Ovary (tissue), 9 donors: ENCODE results near the gene GON4L. TPM values are rescaled to one million over a fixed set of nuclear protein-coding genes. Genes with fewer than 3 reads are reported as not detected.

Experiments used
- DNase-seq, 5 donors: peaks; one replicate each; pipeline ENCODE4 v3.0.0-alpha.2; 2019 to 2020
- H3K27ac ChIP-seq, 2 donors: fragments of 200-600 bp; one replicate each; pipeline versions ENCODE4 v1.5.1 to v1.8.0; 2019 to 2022
- H3K27me3 ChIP-seq: fragments of 200-600 bp; one replicate; pipeline ENCODE4 v1.8.0; 2022
- H3K36me3 ChIP-seq: fragments of 200-600 bp; sonication (generic); one replicate; pipeline ENCODE4 v1.5.1; 2019
- H3K4me1 ChIP-seq: one replicate; pipeline ENCODE4 v1.8.1; 2013; ENCODE audit warnings: mild to moderate bottlenecking, moderate library complexity; ENCODE audit not compliant: insufficient read depth
- H3K4me3 ChIP-seq: fragments of 200-600 bp; sonication (generic); one replicate; pipeline ENCODE4 v1.5.1; 2017
- H3K9me3 ChIP-seq, 2 donors: fragments of 200-600 bp in 1 of 2; sonication (generic) in 1 of 2; one replicate each; pipeline versions ENCODE4 v1.5.1 to v1.8.1; 2013 to 2019; ENCODE audit warnings: mild to moderate bottlenecking in 1 of 2, moderate library complexity in 1 of 2
- CTCF ChIP-seq, 3 donors: fragments of 450-650 bp in 2 of 3; fragments of 200-600 bp in 1 of 3; IDR thresholded peaks; one replicate each; pipeline versions ENCODE4 v1.5.1 to v1.8.0; 2016 to 2022; ENCODE audit warnings: antibody characterized with exemption in 3 of 3, mild to moderate bottlenecking in 1 of 3
- EP300 ChIP-seq: sonication (generic); formaldehyde crosslinking; IDR thresholded peaks from one replicate; pipeline ENCODE4 v1.6.1; 2017; ENCODE audit warnings: antibody characterized with exemption
- POLR2A ChIP-seq: fragments of 450-650 bp; IDR thresholded peaks from one replicate; pipeline ENCODE4 v1.6.1; 2017; ENCODE audit warnings: antibody characterized with exemption, mild to moderate bottlenecking, moderate library complexity
- WGBS, 3 donors: extraction: QIAGEN DNeasy Blood & Tissue Kit in 1 of 3; methylation state at CpG; one replicate each; pipeline versions ENCODE4 v1.1.5 to v1.1.7; 2013 to 2017; 5-methylcytosine and 5-hydroxymethylcytosine counted together
- intact Hi-C, 4 donors: fragments of 100-400 bp; cut with DNase I; formaldehyde crosslinking; loops; one replicate each; pipeline versions ENCODE4 v1.11.0 to v1.15.1; 2022 to 2023
- polyA plus RNA-seq, 2 donors: library from polyadenylated mRNA; stranded (reverse); fragments of 200-250 nt in 1 of 2; fragments of 350-450 nt in 1 of 2; fragmentation: Illumina TruSeq in 1 of 2; extraction: RNeasy Lipid Tissue Mini Kit (QIAGEN cat#74804) in 1 of 2; gene quantifications; one replicate each; pipeline ENCODE4 v1.2.3, GENCODE V29; 2013 to 2014
- total RNA-seq, 7 donors: library from RNA; depleted of rRNA in 2 of 7; stranded (reverse); fragments of >200 nt in 2 of 7; fragmentation: NEBNext Ultra II Directional in 3 of 7; extraction: Animal tissue kit (Norgen Biotek cat#: 25700) in 3 of 7; gene quantifications; one replicate each; pipeline versions ENCODE4 v1.1.0 to v1.2.4, GENCODE V29; 2016 to 2023
- donor health status: DM: no; HTN: no; CAD: no; lungs with moderate emphysema.
- donor health status: DM: no; HTN: no; CAD: no.
- donor health status: Bipolar disorder and iron deficiency.
- donor health status: DM: yes; HTN: yes; CAD: no.
- donor health status: DM: no; HTN: no; CAD: no.
- donor health status: DM: yes; HTN: yes; CAD: no.

The GON4L gene
- total and polyA plus RNA-seq, 9 donors: 16.0 to 57.5 (median 39.5) TPM

GRCh38 chr1:155880251-155880650 is 23.2 kb upstream of the GON4L start:
- H3K27ac ChIP-seq: no peak overlapping the region
- intact Hi-C loops: no loop called here
- TF ChIP-seq POLR2A (no peak), EP300 (no peak)
- H3K27me3 ChIP-seq: no peaks in the 10 kb centered on the region
- DNase-seq: no peak
- WGBS, 3 donors: 95 to 100% (median 97%) methylated on average over 2 of the region's 2 CpGs
- H3K9me3 ChIP-seq: no peaks in the 10 kb centered on the region
- no peaks in the 10 kb centered on the region for H3K36me3 ChIP-seq
- peaks cover 6% of the 10 kb centered on the region for H3K4me1 ChIP-seq
- no peak overlapping the region for H3K4me3 ChIP-seq

GRCh38 chr1:155877945-155878344 is 20.9 kb upstream of the GON4L start:
- no peak for DNase-seq
- no peak for TF ChIP-seq CTCF (IDR thresholded peaks at IDR 0.05)
- TF ChIP-seq POLR2A: no peak
- no peaks in the 10 kb centered on the region for H3K36me3 ChIP-seq
- 98 to 100% (median 98%) methylated on average over 2 of the region's 2 CpGs for WGBS, 3 donors
- H3K4me3 ChIP-seq: no peak overlapping the region
- H3K4me1 ChIP-seq: no peaks in the 10 kb centered on the region
- intact Hi-C loops: no loop called here
- no peak overlapping the region for H3K27ac ChIP-seq
- H3K9me3 ChIP-seq: no peaks in the 10 kb centered on the region
- H3K27me3 ChIP-seq: no peaks in the 10 kb centered on the region

- 83 to 87% (median 85%) methylated on average over 9 of the region's 9 CpGs for WGBS, 3 donors
- DNase-seq: no peak
- no peak for TF ChIP-seq CTCF (IDR thresholded peaks at IDR 0.05)
- no peak for TF ChIP-seq POLR2A
- TF ChIP-seq EP300: no peak
- Histone ChIP-seq H3K36me3 (no peaks in the 10 kb centered on the region), H3K4me1 (no peaks in the 10 kb centered on the region), H3K27ac (no peak overlapping the region), H3K27me3 (no peaks in the 10 kb centered on the region), H3K4me3 (no peak overlapping the region), H3K9me3 (no peaks in the 10 kb centered on the region)
- intact Hi-C loops: no loop called here
Measured at GRCh38 chr1:155873860-155874259, 16.8 kb upstream of the GON4L start.

- Histone ChIP-seq H3K27ac (no peak overlapping the region), H3K4me1 (no peaks in the 10 kb centered on the region)
- intact Hi-C loops: no loop called here
Measured at GRCh38 chr1:155872527-155872926, 15.5 kb upstream of the GON4L start.

GRCh38 chr1:155871390-155871789 is 14.4 kb upstream of the GON4L start:
- TF ChIP-seq EP300 (no peak), POLR2A (no peak), CTCF (IDR thresholded peaks at IDR 0.05) (no peak)
- DNase-seq: peak; percentile 37 to 60 (median 46)
- intact Hi-C loops: no loop called here
- Histone ChIP-seq H3K27me3 (no peaks in the 10 kb centered on the region), H3K4me3 (no peak overlapping the region), H3K27ac (no peak overlapping the region), H3K4me1 (no peaks in the 10 kb centered on the region), H3K36me3 (no peaks in the 10 kb centered on the region), H3K9me3 (no peaks in the 10 kb centered on the region)
- 42 to 65% (median 50%) methylated on average over 1 of the region's 1 CpG for WGBS, 3 donors

More at GRCh38 chr1:155872527-155872926, 15.5 kb upstream of the GON4L start:
- Histone ChIP-seq H3K27me3 (no peaks in the 10 kb centered on the region), H3K9me3 (no peaks in the 10 kb centered on the region), H3K36me3 (no peaks in the 10 kb centered on the region), H3K4me3 (no peak overlapping the region)
- DNase-seq: no peak
- no peak for TF ChIP-seq EP300
- TF ChIP-seq CTCF (IDR thresholded peaks at IDR 0.05): no peak
- TF ChIP-seq POLR2A: no peak
- 91 to 95% (median 95%) methylated on average over 5 of the region's 5 CpGs for WGBS, 3 donors
